ENCODE measurements around the gene RPL29.

- TF ChIP-seq CTCF (IDR thresholded peaks at IDR 0.05) (no peak), POLR2A (IDR thresholded peaks at IDR 0.05) (no peak)
These were observed 27.5 kb upstream of the RPL29 start for GRCh38 chr3:52023101-52023770.

Data from body of pancreas (tissue), 4 donors.